Tibial nerve (tissue), 4 donors: Measurements from ENCODE around the gene FMNL2.

Experiments
- CTCF ChIP-seq, 5 experiments: fragments of 200-600 bp in 3 of 5; fragments of 450-650 bp in 2 of 5; sonication (generic) in 3 of 5; IDR thresholded peaks; one replicate each; pipeline ENCODE4 v1.5.1; 2016 to 2019; ENCODE audit warnings: antibody characterized with exemption in 5 of 5, mild to moderate bottlenecking in 3 of 5, moderate library complexity in 2 of 5
- EP300 ChIP-seq, 2 donors: sonication (generic); formaldehyde crosslinking; IDR thresholded peaks; one replicate each; pipeline ENCODE4 v1.6.1; 2017; ENCODE audit warnings: antibody characterized with exemption in 2 of 2, mild to moderate bottlenecking in 1 of 2
- POLR2A ChIP-seq, 2 donors: fragments of 450-650 bp; IDR thresholded peaks; one replicate each; pipeline ENCODE4 v1.6.1; 2017; ENCODE audit warnings: antibody characterized with exemption in 2 of 2, mild to moderate bottlenecking in 2 of 2, moderate library complexity in 2 of 2

- TF ChIP-seq CTCF (IDR thresholded peaks at IDR 0.05) (no peak), POLR2A (IDR thresholded peaks at IDR 0.05) (no peak), EP300 (IDR thresholded peaks at IDR 0.05) (no peak)
Measured at GRCh38 chr2:152437276-152438108, 102.5 kb downstream of the FMNL2 start.
